D721Med (cell line): ENCODE data around the gene C1orf174.

Experiments used
- DNase-seq: peaks from one replicate; pipeline ENCODE4 v3.0.0; 2011; ENCODE audit warnings: low spot score; ENCODE audit not compliant: insufficient read length
- FAIRE-seq: peaks from 2 replicates; lab custom pipeline; 2011; peaks lifted over from hg19 to GRCh38; lab: Jason Lieb, UNC
- TF ChIP-seq, protein P1 (sequence below): IDR thresholded peaks from 2 replicates; pipeline ENCODE4 v1.5.1; 2012; ENCODE audit warnings: mild to moderate bottlenecking, control low read depth; ENCODE audit not compliant: insufficient read depth; ENCODE audit errors: missing control alignments

C1orf174 gene

DNA sequence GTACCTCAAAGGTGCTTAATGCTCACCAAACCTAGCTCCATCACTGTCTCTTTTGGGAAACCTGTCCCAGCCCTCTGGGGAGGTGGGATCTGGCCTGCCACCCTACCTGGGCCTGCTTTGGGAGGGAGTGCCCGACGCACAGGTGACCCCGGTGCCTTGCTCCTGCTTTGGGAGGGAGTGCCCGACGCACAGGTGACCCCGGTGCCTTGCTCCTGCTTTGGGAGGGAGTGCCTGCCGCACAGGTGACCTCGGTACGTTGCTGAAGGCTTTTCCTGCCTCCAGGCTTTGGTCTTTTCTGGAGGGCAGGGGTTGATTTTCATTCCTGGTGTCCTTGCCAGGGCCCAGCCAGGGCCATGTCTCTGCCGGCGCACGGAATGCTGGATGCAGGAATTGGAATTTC is 25.2 kb upstream of the C1orf174 start:
- no peak for FAIRE-seq
- DNase-seq = no peak
- TF ChIP-seq, protein P1, sequence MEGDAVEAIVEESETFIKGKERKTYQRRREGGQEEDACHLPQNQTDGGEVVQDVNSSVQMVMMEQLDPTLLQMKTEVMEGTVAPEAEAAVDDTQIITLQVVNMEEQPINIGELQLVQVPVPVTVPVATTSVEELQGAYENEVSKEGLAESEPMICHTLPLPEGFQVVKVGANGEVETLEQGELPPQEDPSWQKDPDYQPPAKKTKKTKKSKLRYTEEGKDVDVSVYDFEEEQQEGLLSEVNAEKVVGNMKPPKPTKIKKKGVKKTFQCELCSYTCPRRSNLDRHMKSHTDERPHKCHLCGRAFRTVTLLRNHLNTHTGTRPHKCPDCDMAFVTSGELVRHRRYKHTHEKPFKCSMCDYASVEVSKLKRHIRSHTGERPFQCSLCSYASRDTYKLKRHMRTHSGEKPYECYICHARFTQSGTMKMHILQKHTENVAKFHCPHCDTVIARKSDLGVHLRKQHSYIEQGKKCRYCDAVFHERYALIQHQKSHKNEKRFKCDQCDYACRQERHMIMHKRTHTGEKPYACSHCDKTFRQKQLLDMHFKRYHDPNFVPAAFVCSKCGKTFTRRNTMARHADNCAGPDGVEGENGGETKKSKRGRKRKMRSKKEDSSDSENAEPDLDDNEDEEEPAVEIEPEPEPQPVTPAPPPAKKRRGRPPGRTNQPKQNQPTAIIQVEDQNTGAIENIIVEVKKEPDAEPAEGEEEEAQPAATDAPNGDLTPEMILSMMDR = no peak

DNA sequence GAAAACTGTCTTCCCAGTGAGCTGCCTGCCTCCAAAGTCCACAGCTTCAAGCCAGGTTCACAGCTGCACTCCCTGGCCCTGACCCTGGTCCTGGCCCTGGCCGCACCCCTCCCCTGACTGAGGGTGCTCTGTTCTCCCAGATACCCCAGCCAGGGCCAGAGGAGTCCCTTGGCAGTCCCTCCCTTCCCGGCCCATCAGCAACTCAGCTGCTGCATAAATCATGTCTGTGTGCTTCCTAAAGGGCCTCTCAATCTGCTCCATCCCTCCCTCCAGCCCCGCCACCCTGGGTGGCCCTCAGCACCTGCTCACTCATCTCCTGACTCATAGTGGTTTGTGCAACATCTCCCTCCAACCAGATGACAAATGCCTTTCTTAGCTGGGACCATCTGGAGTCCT is 24.8 kb upstream of the C1orf174 start:
- DNase-seq (no peak), FAIRE-seq (no peak)
- TF ChIP-seq, protein P1 = no peak

DNA sequence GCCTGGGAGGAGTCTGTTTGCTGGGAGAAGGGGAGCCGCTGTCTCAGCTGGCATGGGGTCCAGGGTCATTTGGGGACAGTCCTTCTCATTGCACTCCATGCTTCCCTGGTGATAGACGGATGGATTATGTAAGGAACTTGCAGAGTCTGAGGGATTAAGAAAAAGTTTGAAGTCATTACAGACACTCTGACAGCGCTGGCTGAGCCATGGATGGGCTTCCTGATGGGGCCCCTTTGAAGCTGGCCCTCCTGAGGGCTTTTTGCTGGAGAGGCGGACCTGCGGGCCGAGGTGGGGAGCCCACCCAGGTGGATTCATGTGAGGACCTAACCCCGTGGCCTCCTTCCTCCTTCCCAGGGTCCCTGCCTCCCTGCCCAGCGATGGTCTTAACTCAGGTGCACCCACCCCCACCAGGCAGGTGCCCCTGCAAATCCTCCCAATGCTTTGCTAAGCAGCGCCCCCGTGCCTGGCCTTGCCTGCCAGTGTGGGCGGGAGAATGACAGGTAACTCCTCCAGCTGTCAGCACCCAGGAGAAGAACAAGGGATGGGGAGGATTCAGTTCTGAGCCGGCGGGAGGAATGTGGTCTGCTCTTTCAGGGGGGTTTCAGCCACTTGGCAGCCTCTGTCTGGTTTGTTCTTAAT is 24.2 kb upstream of the C1orf174 start:
- FAIRE-seq (no peak), DNase-seq (no peak)
- TF ChIP-seq, protein P1 = no peak

DNA sequence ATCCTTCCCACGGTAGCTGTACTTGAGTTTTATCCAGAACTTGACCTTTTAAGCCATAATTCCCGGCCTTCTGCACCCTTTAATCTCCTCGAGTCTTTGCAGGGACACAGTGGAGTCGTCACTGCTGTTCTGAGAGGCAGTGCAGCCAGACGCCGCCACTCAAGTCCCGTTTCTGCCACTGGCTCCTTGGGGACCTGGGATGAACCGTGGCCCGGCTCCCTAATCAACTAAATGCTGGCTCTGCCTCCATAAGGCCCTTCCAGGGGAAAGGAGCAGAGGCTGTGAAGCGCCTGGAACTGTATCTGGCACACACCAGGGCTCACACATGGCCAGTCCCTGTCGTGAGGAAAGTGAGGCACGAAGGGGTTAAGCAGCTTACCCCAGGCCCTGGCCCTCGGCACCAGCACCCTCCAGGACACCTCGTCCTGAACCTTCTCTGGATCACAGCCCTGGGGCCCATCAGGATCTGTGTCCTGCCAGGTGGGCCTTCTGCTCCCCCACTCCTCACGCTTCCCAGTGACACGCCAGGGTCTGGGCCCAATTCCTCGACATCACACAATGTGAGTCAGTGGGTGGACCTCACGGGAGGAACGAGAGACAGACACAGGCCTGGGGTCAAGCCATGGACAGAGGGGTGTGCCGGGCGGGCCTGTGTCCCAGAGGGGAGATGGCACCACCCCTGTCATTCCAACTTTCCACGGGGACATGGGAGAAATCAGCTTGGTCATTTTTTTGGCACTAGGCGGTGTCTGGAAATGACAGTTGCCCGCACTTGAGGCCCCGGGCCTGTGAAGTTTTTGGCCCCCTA is 23.5 kb upstream of the C1orf174 start:
- TF ChIP-seq, protein P1 = no peak
- no peak for DNase-seq
- no peak for FAIRE-seq

DNA sequence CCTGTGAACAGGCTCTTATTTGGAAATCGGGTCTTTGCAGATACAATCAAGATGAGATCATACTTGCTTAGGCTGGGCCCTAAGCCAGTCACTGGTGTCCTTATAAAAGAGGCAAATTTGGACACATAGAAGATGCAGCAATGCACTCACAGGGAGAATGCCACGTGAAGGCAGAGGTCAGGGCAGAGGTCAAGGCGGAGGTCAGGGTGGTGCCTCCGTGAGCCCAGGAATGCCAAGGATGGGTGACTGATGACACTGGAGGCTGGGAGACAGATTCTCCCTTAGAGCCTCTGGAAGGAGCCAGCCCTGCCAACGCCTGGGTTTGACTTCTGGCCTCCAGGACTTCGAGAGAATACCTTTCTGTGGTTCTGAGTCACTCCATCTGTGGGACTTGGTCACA is 22.8 kb upstream of the C1orf174 start:
- FAIRE-seq (no peak), DNase-seq (no peak)
- TF ChIP-seq, protein P1 = no peak

DNA sequence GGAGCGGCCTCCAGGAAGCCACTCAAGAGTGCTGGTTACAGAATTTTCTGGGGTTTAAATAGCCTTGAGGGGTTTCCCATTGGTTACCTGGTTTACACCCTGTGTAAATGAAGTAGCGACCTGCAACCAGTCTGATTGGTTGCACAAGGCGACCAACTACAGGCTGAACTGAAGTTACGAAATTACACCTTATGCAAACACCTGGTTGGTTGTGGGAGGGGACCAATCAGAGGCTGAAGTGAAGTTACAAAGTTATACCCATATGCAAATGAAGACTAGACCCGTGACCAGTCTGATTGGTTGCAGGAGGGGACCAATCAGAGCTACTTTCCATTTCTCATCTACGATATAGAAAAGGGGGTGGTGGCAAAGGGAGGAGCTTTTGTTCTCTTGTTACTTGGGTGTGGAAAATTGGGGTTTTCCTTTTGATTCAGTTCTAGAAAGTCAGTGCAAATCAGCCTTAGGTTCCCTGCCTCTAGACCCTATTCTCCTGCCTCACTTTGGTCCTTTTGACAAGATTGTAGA is 22.2 kb upstream of the C1orf174 start:
- TF ChIP-seq, protein P1 = no peak
- no peak for DNase-seq
- no peak for FAIRE-seq

DNA sequence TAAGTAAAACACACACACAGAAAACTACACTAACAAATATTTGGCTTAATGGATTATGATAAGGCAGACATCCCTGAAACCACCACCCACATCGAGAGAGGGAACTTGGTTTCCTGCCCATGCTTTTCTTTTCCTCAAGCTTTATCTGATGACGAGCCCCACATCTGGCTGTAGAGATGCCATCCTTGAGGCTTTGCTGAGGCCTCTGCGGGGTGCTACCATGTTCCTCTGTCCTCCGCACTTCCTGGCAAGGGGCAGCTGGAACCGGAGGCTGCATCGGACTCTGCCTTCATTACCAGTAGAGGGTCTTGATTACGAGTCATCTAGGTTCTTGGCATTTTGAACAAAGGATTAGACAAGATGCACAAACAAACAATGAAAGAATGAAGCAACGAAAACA is 21.7 kb upstream of the C1orf174 start:
- TF ChIP-seq, protein P1 = no peak
- FAIRE-seq = no peak
- DNase-seq = no peak
